ENCODE data around the gene HAAO.

HAAO gene

DNA sequence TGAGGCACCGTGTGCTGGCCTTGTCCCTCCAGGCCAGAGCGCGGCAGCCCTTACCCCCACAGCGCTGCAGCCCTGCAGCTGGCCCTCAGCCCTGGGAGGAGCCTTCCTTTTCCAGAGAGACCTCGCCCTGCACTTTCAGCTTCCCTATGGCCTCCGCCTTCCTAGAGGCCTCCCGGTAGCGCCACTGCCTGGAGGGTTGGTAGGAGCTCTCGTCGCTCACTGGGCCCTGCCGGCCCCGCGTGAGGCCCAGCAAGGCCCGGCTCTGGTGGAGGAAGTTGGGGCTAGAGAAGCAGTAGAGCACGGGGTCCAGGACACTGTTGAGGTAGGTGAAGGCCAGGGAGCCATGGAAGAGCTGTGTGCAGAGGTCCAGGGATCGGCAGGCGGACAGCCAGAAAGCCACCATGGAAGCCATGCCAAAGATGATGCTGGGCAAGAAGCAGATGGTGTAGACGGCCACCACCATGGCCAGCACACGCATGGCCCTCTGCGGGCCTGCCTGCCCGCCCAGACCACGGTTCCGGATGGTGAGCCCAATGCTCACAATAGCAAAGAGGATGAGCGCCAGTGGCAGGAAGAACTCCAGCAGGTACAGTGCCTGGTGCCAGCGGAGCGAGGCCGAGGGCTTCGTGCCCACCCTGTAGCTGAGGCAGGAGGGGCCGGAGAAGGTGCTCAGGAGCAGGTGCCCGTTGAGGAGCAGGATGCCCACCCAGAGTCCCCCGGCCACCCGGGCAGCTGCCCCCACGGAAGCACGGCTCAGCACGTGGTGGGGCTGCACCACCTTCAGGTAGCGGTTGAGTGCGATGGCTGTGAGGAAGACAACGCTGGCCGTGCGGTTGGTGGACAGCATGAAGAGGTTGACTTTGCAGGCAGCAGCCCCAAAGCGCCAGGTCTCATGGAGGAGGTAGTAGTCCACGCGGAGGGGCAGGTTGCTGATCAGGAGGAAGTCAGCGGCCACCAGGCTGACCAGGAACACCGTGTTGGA lies 29.3 kb downstream of the HAAO start:
- DNase-seq (ENCODE audit: low read depth) = no peak
- no peak overlapping the region for H3K4me3 ChIP-seq (ENCODE audit: low read length)
- TF ChIP-seq, protein P1, sequence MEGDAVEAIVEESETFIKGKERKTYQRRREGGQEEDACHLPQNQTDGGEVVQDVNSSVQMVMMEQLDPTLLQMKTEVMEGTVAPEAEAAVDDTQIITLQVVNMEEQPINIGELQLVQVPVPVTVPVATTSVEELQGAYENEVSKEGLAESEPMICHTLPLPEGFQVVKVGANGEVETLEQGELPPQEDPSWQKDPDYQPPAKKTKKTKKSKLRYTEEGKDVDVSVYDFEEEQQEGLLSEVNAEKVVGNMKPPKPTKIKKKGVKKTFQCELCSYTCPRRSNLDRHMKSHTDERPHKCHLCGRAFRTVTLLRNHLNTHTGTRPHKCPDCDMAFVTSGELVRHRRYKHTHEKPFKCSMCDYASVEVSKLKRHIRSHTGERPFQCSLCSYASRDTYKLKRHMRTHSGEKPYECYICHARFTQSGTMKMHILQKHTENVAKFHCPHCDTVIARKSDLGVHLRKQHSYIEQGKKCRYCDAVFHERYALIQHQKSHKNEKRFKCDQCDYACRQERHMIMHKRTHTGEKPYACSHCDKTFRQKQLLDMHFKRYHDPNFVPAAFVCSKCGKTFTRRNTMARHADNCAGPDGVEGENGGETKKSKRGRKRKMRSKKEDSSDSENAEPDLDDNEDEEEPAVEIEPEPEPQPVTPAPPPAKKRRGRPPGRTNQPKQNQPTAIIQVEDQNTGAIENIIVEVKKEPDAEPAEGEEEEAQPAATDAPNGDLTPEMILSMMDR (conservative IDR thresholded peaks at IDR 0.05; ENCODE audit: low read length) = no peak

DNA sequence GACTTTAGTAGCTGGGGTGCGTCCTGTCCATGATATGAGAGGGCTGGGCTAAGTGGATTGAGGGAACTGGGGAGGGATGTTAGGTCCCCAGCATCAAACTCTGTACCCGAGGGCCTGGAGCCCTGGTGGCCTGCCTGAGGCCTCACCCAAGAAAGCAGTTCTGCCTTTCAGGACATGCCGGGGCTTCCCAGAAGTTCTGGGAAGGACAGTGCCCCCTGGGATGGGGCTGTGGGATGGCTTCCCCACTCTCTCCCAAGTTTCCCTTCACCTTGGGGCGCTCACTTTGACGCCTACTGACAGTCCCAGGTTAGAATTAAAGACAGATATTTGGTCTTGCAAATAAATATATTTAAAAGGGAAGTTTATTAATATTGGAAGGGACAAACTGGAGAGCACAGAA lies 30.2 kb downstream of the HAAO start:
- no peak for DNase-seq (ENCODE audit: low read depth)
- H3K4me3 ChIP-seq (ENCODE audit: low read length) = no peak overlapping the region
- TF ChIP-seq, protein P1 (conservative IDR thresholded peaks at IDR 0.05; ENCODE audit: low read length) = no peak

DNA sequence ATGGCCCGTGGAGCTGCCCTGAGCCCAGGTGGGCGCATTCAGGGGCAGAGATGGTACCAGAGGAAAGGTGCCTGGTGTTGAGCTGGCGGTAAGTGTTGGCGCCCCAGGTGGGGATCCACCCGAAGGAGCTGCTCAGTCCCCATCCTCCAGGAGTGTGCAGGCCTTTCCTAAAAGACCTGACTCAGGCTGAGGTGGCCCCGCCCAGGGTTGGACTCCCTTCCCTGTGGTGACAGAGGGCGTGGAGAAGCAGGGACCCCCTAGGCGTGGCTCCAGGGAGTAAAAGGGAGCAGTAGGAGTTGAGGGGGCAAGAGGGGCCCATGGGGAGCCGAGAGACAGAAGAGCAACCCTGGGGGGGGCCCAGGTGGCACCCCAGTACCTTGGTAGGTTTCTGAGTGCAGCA lies 30.8 kb downstream of the HAAO start:
- no peak for DNase-seq (ENCODE audit: low read depth)
- TF ChIP-seq, protein P1 (conservative IDR thresholded peaks at IDR 0.05; ENCODE audit: low read length) = no peak
- H3K4me3 ChIP-seq (ENCODE audit: low read length) = no peak overlapping the region

DNA sequence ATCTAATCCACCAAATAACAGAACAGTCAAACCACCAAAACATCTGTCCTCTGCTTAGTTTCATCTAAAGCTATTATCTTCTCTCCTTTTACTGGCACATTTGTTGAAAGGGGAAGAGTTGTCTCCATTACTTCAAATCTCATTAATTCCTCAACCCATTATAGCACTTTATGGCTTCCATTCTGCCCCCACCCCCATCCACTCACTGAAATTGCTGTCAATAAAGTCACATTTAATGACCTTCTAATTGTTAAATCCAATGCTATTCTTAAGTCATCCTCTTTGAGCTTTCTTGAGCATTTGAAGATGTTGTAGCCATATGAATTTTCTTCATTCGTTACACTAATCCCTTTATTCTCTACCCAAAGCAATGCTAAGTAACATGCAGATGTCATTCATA lies 33.6 kb downstream of the HAAO start:
- TF ChIP-seq, protein P1 (conservative IDR thresholded peaks at IDR 0.05; ENCODE audit: low read length) = no peak
- no peak overlapping the region for H3K4me3 ChIP-seq (ENCODE audit: low read length)
- DNase-seq (ENCODE audit: low read depth) = no peak

DNA sequence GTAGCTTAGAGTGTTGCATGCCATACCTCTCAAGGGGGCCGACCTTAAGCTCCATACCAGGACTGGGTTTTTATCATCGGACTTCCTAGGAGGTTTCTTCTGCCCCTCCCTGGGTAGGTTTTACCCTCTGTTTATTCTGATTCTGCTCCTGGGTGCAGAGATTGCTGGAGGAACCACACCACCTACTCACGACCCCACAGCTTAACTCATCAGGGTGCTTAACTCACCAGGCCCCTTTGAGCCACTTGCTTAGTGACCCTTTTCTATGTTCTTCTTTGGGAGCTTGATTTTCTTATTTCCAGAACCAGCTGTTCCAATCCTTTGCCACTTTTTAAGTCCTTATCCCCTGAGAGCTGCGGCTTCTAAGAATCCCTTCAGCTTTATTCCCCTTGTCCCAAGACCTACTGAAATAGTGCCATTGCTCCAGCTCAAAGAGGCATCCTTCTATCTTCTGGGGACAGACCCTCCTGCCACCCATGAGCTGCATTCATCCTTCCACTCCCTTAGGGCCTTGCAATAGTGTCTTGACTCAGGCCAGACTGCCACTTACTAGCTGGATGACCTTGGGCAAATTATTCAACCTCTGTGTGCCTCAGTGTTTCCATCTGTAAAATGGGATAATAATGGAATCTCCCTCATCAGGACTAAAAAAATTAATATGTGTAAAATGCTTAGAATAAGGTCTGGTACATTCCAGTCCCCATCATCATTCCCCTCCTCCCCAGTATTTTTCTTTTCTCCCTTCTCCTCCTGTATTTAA lies 34.2 kb downstream of the HAAO start:
- DNase-seq (ENCODE audit: low read depth) = no peak
- no peak overlapping the region for H3K4me3 ChIP-seq (ENCODE audit: low read length)
- TF ChIP-seq, protein P1 (conservative IDR thresholded peaks at IDR 0.05; ENCODE audit: low read length) = no peak

DNA sequence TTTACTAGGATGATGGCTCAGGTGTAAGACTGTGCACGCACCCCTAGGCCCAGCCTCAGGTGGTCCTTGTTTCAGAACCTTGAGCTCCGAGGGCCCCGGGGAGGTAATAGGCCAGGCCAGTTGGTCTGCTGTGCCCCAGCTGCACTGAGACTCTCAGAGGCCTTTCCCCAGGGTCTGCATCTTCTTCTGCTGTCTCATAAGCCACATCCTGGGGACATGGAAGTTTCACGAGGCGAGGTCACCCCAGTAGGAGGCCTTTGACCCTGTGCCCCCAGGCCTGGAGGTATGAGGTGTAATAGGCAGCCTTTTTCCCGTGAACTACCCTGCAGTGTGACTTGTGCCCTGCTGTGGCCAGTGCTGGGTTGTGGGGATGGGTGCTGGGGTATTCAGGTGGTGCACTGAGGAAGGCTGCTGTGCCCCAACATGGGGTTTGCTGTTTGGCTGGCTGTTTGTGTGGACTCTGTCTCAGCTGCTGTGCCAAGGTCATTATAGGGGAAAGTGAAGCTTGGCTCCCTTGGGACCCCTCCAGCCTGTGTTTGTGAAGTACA lies 35.3 kb downstream of the HAAO start:
- TF ChIP-seq, protein P1 (conservative IDR thresholded peaks at IDR 0.05; ENCODE audit: low read length) = no peak

More for the DNA sequence above, 35.3 kb downstream of the HAAO start:
- no peak overlapping the region for H3K4me3 ChIP-seq (ENCODE audit: low read length)
- DNase-seq (ENCODE audit: low read depth) = no peak
